ENCODE results near the gene P3R3URF.

Gene P3R3URF

DNA sequence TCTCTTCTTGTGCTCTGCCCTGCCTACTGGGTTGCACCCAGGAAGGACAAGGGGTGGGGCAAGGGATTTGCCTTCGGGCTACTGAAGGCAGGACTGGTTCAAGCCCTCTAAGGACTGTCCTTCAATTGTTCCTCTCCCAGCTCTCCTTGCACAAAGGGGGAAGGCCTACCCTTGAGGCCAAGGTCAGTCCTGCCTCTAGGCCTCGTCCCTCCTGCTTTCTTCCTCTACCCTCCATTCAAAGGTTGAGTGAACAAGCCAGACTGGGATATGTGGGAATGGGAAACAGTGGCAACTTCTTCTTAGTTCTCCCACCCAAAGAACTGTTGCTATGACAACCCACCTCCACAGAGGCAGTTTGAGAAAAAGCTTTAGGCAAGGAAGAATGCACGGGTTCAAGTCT is 29.5 kb upstream of the P3R3URF start:
- in situ Hi-C loops (cut with MboI; ENCODE audit: low sequenced_read_pairs, unreplicated experiment) = no loop called here
- TF ChIP-seq, protein P1, sequence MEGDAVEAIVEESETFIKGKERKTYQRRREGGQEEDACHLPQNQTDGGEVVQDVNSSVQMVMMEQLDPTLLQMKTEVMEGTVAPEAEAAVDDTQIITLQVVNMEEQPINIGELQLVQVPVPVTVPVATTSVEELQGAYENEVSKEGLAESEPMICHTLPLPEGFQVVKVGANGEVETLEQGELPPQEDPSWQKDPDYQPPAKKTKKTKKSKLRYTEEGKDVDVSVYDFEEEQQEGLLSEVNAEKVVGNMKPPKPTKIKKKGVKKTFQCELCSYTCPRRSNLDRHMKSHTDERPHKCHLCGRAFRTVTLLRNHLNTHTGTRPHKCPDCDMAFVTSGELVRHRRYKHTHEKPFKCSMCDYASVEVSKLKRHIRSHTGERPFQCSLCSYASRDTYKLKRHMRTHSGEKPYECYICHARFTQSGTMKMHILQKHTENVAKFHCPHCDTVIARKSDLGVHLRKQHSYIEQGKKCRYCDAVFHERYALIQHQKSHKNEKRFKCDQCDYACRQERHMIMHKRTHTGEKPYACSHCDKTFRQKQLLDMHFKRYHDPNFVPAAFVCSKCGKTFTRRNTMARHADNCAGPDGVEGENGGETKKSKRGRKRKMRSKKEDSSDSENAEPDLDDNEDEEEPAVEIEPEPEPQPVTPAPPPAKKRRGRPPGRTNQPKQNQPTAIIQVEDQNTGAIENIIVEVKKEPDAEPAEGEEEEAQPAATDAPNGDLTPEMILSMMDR (IDR thresholded peaks at IDR 0.05; ENCODE audit: borderline replicate concordance, control extremely low read depth, extremely low read depth, insufficient read depth, missing control alignments) = no peak
- no peak for DNase-seq (ENCODE audit: low spot score)

DNA sequence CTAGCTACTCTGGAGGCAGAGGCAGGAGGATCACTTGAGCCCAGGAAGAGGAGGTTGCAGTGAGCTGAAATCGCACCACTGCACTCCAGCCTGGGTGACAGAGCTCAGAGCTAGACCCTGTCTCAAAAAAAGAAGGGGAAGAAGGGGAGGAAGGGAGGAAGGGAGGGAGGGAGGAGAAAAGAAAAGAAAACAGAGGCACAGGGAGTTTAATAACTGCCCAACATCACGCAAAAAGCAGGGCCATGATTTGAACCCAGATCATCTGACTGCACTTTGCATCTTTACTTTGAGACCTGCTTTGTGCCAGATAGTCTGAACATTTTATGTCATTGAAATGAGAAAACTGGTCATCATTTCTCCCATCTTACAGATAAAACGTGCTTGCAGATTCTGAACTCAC is 28.9 kb upstream of the P3R3URF start:
- no peak for DNase-seq (ENCODE audit: low spot score)
- in situ Hi-C loops (cut with MboI; ENCODE audit: low sequenced_read_pairs, unreplicated experiment) = no loop called here
- TF ChIP-seq, protein P1 (IDR thresholded peaks at IDR 0.05; ENCODE audit: borderline replicate concordance, control extremely low read depth, extremely low read depth, insufficient read depth, missing control alignments) = no peak

DNA sequence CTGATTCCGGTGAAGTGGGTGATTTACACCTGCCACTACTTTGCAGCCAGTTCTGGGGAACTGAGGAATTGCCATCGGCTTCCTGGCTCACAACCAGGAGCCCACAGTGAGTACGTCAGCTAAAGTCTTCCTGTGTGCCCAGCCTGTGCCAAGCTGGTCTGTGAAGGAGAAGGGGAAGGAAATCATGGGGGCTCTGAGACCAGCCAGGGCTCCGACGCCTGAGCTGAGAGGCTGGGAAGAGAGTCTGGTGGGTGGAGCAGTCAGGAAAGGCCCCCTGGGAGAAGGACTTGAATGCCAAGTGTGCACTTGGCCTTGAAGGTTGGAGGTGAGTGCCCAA is 28.1 kb upstream of the P3R3URF start:
- in situ Hi-C loops (cut with MboI; ENCODE audit: low sequenced_read_pairs, unreplicated experiment) = no loop called here
- DNase-seq (ENCODE audit: low spot score) = no peak
- TF ChIP-seq, protein P1 (IDR thresholded peaks at IDR 0.05; ENCODE audit: borderline replicate concordance, control extremely low read depth, extremely low read depth, insufficient read depth, missing control alignments) = no peak

GRCh38 chr1:46203738-46204405 is 27.6 kb upstream of the P3R3URF start:
- in situ Hi-C loops (cut with MboI; ENCODE audit: low sequenced_read_pairs, unreplicated experiment) = no loop called here
- TF ChIP-seq, protein P1 (IDR thresholded peaks at IDR 0.05; ENCODE audit: borderline replicate concordance, control extremely low read depth, extremely low read depth, insufficient read depth, missing control alignments) = no peak
- DNase-seq (ENCODE audit: low spot score) = no peak

DNA sequence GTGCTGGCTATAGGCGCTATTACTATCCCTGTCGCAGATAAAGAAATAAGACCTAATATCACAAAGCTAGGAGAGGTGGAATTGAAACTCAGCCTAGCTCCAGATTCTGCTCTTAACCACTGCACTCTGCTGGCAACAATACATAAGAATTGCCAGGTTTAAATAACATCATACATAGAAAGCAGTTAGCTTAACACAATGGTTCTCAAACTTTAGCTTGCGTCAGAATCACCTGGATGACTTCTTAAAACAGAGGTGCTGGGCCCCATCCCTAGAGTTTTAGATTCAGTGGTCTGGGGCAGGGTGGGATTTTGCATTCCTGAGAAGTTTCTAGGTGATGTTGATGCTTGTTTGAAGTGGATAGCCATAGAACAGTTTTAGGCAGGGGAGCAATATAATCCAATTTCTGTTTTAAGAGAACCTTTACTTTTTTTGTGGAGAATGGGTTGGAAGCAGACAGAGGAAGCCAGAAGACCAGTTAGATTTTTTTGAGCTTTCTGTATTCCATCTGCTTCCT is 23.0 kb upstream of the P3R3URF start:
- TF ChIP-seq, protein P1 (IDR thresholded peaks at IDR 0.05; ENCODE audit: borderline replicate concordance, control extremely low read depth, extremely low read depth, insufficient read depth, missing control alignments) = no peak
- in situ Hi-C loops (cut with MboI; ENCODE audit: low sequenced_read_pairs, unreplicated experiment) = no loop called here
- no peak for DNase-seq (ENCODE audit: low spot score)

- TF ChIP-seq, protein P1 (IDR thresholded peaks at IDR 0.05; ENCODE audit: borderline replicate concordance, control extremely low read depth, extremely low read depth, insufficient read depth, missing control alignments) = no peak
- in situ Hi-C loops (cut with MboI; ENCODE audit: low sequenced_read_pairs, unreplicated experiment) = no loop called here
- DNase-seq (ENCODE audit: low spot score) = peak; percentile 97
Observed at GRCh38 chr1:46197964-46198811, 21.9 kb upstream of the P3R3URF start, which contains the start of gene POMGNT1. Gene POMGNT1, minus strand, starts transcription at chr1:46198434. Its CDS starts 613 bp downstream, at chr1:46197821.
